Thoracic aorta (tissue), 2 donors: ENCODE data around the gene TOM1. TPM values are rescaled to one million over a fixed set of nuclear protein-coding genes. Genes with fewer than 3 reads are reported as not detected.
A peak's percentile ranks its signal among the peaks of the same experiment; 100 is the strongest.

Source experiments
- ATAC-seq: fragments of 150-250 bp; one replicate; pipeline ENCODE4 v1.8.0; 2017; ENCODE audit warnings: low read depth; ENCODE audit not compliant: insufficient number of reproducible peaks, low FRiP score
- DNase-seq: peaks from one replicate; pipeline ENCODE4 v3.0.0-alpha.2; 2020; ENCODE audit warnings: low spot score
- H3K27ac ChIP-seq, 2 donors: fragments of 200-600 bp; sonication (generic); 1 replicate in 1 of 2; 2 replicates in 1 of 2; pipeline ENCODE4 v1.5.1; 2016; ENCODE audit warnings: mild to moderate bottlenecking in 2 of 2, moderate library complexity in 2 of 2
- H3K27me3 ChIP-seq: fragments of 200-600 bp; sonication (generic); replicated peaks from 2 replicates; pipeline ENCODE4 v1.6.0; 2016; ENCODE audit warnings: mild to moderate bottlenecking; ENCODE audit not compliant: insufficient read depth
- H3K36me3 ChIP-seq: fragments of 200-600 bp; sonication (generic); one replicate; pipeline ENCODE4 v1.5.1; 2016
- H3K4me1 ChIP-seq, 2 donors: fragments of 200-600 bp; sonication (generic); 1 replicate in 1 of 2; 2 replicates in 1 of 2; pipeline versions ENCODE4 v1.5.1 to v1.6.0; 2016; ENCODE audit warnings: low read depth in 2 of 2, mild to moderate bottlenecking in 1 of 2; ENCODE audit not compliant: control insufficient read depth in 1 of 2
- H3K4me3 ChIP-seq: fragments of 200-600 bp; sonication (generic); 2 replicates; pipeline ENCODE4 v1.5.1; 2016; ENCODE audit warnings: mild to moderate bottlenecking
- H3K9me3 ChIP-seq: fragments of 200-600 bp; sonication (generic); 2 replicates; pipeline ENCODE4 v1.5.1; 2016
- CTCF ChIP-seq: fragments of 200-600 bp; sonication (generic); IDR thresholded peaks from one replicate; pipeline ENCODE4 v1.5.1; 2019; ENCODE audit warnings: antibody characterized with exemption
- total RNA-seq, 2 donors: library from RNA; depleted of rRNA; stranded (reverse); fragments of >200 nt; gene quantifications; one replicate each; pipeline versions ENCODE4 v1.1.0 to v1.2.3, GENCODE V29; 2016

The TOM1 gene
- total RNA-seq, 2 donors from 2014 or later, result 64.7 to 78.4 TPM

DNA sequence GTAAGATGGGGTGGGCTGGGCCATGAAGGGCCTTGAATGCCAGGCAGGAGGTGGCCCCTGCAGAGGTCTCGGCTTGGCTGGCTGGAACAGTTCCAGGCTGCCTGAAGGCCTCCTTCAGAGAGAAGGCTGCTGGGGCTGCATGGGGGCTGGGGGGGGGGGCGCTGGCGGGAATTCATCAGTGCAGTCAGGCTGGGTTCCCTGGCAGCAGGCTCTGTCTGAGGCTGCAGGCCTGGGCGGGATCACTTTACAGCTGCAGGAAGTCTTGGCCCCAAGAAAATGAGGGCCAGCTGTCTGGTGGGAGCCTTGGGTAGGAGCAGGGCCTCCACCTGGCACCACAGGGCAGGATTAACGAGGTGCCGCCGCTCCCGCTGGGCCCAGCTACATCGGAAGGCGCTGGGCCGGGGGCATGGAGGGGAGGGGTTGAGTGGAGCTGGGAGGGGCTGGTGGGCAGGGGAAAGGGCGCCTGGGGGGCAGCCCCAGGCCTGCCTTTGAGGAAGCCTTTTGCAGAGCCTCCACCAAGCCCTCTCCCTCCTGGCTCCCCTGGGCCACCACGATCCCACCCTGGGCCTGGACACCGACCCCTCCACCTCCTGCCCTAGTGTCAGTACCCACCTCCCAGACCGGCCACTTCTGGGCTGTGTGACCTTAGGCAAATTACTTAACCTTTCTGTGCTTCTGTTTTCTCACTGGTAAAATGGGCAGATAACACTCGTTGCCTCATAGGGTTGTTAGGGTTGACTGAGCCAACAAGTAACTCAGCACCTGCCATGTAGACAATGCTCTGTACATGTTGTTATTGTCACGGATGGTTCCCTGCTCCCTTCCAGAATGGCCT lies 50.2 kb downstream of the TOM1 start:
- H3K27me3 ChIP-seq, result no peaks in the 10 kb centered on the region
- H3K4me3 ChIP-seq, result no peak overlapping the region
- DNase-seq (no peak), ATAC-seq (no peak)
- no peaks in the 10 kb centered on the region for H3K9me3 ChIP-seq
- H3K36me3 ChIP-seq, result peaks cover 8% of the 10 kb centered on the region
- no peak for TF ChIP-seq CTCF
- H3K27ac ChIP-seq, result peak overlapping the region in 1 of 2 donors; percentile 38
- peaks cover 16 to 32% of the 10 kb centered on the region in 2 donors for H3K4me1 ChIP-seq

GRCh38 chr22:35350539-35351503 lies 51.1 kb downstream of the TOM1 start:
- peak; percentile 93 for TF ChIP-seq CTCF
- Histone ChIP-seq H3K36me3 (peaks cover 3% of the 10 kb centered on the region), H3K27me3 (no peaks in the 10 kb centered on the region), H3K4me3 (peak overlapping the region; percentile 76), H3K9me3 (no peaks in the 10 kb centered on the region), H3K4me1 (peaks cover 16 to 32% of the 10 kb centered on the region in 2 donors), H3K27ac (peak overlapping the region; percentile 55 to 72)
- peak; percentile 68 for ATAC-seq
- peak; percentile 79 for DNase-seq

- no peaks in the 10 kb centered on the region for H3K27me3 ChIP-seq
- DNase-seq, result peak; percentile 62
- ATAC-seq, result no peak
- H3K36me3 ChIP-seq, result no peaks in the 10 kb centered on the region
- peak overlapping the region; percentile 11 to 68 for H3K27ac ChIP-seq
- H3K9me3 ChIP-seq, result no peaks in the 10 kb centered on the region
- peaks cover 16 to 32% of the 10 kb centered on the region in 2 donors for H3K4me1 ChIP-seq
- H3K4me3 ChIP-seq, result peak overlapping the region; percentile 58
- no peak for TF ChIP-seq CTCF
Observed at GRCh38 chr22:35352214-35353111, 52.8 kb downstream of the TOM1 start.

DNA sequence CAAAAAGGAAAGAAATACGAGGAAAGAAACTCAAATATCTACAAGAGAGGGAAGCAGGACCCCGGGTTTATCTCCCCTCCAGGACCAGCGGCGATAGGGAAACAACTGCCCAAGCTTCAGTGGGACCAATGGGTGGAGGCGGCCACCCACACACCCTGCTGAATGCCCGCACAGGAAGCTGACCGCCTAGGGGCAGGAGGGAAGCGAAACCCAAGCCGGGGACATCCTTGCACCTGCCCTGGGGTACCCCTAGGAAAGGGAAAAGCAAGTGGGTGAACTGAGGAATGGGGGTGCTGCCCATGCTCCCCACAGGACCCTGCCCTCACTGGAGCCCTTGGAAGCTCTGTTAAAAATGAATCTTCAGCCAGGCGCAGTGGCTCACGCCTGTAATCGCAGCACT lies 53.6 kb downstream of the TOM1 start:
- no peaks in the 10 kb centered on the region for H3K36me3 ChIP-seq
- ATAC-seq, result no peak

More for the DNA sequence above, 53.6 kb downstream of the TOM1 start:
- no peaks in the 10 kb centered on the region for H3K9me3 ChIP-seq
- DNase-seq, result no peak
- peaks cover 16 to 32% of the 10 kb centered on the region in 2 donors for H3K4me1 ChIP-seq
- no peaks in the 10 kb centered on the region for H3K27me3 ChIP-seq
- no peak for TF ChIP-seq CTCF
- no peak overlapping the region for H3K27ac ChIP-seq
- H3K4me3 ChIP-seq, result no peak overlapping the region
